HepG2 (cell line): ENCODE results near the gene FAM222B. TPM values are rescaled to one million over a fixed set of nuclear protein-coding genes. Genes with fewer than 3 reads are reported as not detected.

Experiments
- BORCS8-MEF2B ChIP-seq: sonication (generic); formaldehyde crosslinking; IDR thresholded peaks from 2 replicates; pipeline ENCODE4 v1.8.0; 2022; ENCODE audit warnings: mild to moderate bottlenecking, missing genetic modification reagents
- CBX2 ChIP-seq, 2 experiments: fragments of 200-600 bp in 1 of 2; sonication (generic); formaldehyde crosslinking in 1 of 2; IDR thresholded peaks; 2 replicates each; pipeline versions ENCODE4 v1.7.0 to v1.8.1; 2018 to 2022; ENCODE audit warnings: low read depth in 2 of 2, low read length in 1 of 2, mild to moderate bottlenecking in 1 of 2, missing genetic modification reagents in 1 of 2
- TP53 ChIP-seq: sonication (generic); formaldehyde crosslinking; conservative IDR thresholded peaks from 2 replicates; pipeline ENCODE4 v1.4.0; 2020; ENCODE audit warnings: missing genetic modification reagents
- ZFP90 ChIP-seq: sonication (generic); formaldehyde crosslinking; IDR thresholded peaks from 2 replicates; pipeline ENCODE4 v1.8.0; 2022; ENCODE audit warnings: missing genetic modification reagents, mild to moderate bottlenecking, inconsistent platforms, borderline replicate concordance
- ZNF558 ChIP-seq: sonication (generic); formaldehyde crosslinking; IDR thresholded peaks from 2 replicates; pipeline ENCODE4 v1.9.0; 2022; ENCODE audit warnings: mild to moderate bottlenecking, missing genetic modification reagents, borderline replicate concordance
- ZNF678 ChIP-seq: sonication (generic); formaldehyde crosslinking; IDR thresholded peaks from 2 replicates; pipeline ENCODE4 v1.4.0; 2020; ENCODE audit warnings: mild to moderate bottlenecking, missing genetic modification reagents
- polyA plus RNA-seq, 8 experiments: library from polyadenylated mRNA; depleted of rRNA in 3 of 8; stranded (reverse) in 7 of 8; unstranded in 1 of 8; fragments of >200 nt; fragmentation: Illumina TruSeq in 4 of 8; extraction: Trizol in 4 of 8; gene quantifications; 2 replicates each; pipeline versions ENCODE4 v1.2.1 to v1.2.3, GENCODE V29; 2011 to 2016; ENCODE audit warnings: low read depth in 4 of 8, missing spikeins in 1 of 8, mixed read lengths in 1 of 8; ENCODE audit not compliant: insufficient read depth in 1 of 8
- total RNA-seq, 5 experiments: library from RNA; depleted of rRNA; stranded (reverse); fragments of >200 nt; fragmentation: Illumina TruSeq; extraction: Trizol; gene quantifications; 2 replicates each; pipeline ENCODE4 v1.2.3, GENCODE V29; 2016; ENCODE audit warnings: low read depth in 1 of 5
- TF ChIP-seq, protein P1 (sequence below), 2 experiments: fragments of 450-650 bp in 1 of 2; sonication (generic) in 1 of 2; formaldehyde crosslinking in 1 of 2; IDR thresholded peaks; 2 replicates each; pipeline versions ENCODE4 v1.6.1 to v1.8.0; 2016 to 2022; ENCODE audit warnings: antibody characterized with exemption in 1 of 2, mild to moderate bottlenecking in 1 of 2, missing genetic modification reagents in 1 of 2
- TF ChIP-seq, protein P2 (sequence below): sonication (generic); formaldehyde crosslinking; IDR thresholded peaks from 2 replicates; pipeline ENCODE4 v1.8.1; 2023; ENCODE audit warnings: mild to moderate bottlenecking, missing genetic modification reagents
- TF ChIP-seq, protein P3 (sequence below): IDR thresholded peaks from 2 replicates; pipeline ENCODE4 v1.6.1; 2016; ENCODE audit warnings: low read depth, borderline replicate concordance
- TF ChIP-seq, protein P4 (sequence below): sonication (generic); formaldehyde crosslinking; IDR thresholded peaks from 2 replicates; pipeline ENCODE4 v1.4.0; 2020; ENCODE audit warnings: missing genetic modification reagents
- TF ChIP-seq, protein P5 (sequence below): sonication (generic); formaldehyde crosslinking; IDR thresholded peaks from 2 replicates; pipeline ENCODE4 v1.5.0; 2020; ENCODE audit warnings: missing genetic modification reagents, mild to moderate bottlenecking, borderline replicate concordance

The FAM222B gene
- total and polyA plus RNA-seq, 2 of the 13 experiments (the other 11 are each of a cell fraction or from before 2014, with no cell fraction given) = 3.5 to 7.3 TPM

DNA sequence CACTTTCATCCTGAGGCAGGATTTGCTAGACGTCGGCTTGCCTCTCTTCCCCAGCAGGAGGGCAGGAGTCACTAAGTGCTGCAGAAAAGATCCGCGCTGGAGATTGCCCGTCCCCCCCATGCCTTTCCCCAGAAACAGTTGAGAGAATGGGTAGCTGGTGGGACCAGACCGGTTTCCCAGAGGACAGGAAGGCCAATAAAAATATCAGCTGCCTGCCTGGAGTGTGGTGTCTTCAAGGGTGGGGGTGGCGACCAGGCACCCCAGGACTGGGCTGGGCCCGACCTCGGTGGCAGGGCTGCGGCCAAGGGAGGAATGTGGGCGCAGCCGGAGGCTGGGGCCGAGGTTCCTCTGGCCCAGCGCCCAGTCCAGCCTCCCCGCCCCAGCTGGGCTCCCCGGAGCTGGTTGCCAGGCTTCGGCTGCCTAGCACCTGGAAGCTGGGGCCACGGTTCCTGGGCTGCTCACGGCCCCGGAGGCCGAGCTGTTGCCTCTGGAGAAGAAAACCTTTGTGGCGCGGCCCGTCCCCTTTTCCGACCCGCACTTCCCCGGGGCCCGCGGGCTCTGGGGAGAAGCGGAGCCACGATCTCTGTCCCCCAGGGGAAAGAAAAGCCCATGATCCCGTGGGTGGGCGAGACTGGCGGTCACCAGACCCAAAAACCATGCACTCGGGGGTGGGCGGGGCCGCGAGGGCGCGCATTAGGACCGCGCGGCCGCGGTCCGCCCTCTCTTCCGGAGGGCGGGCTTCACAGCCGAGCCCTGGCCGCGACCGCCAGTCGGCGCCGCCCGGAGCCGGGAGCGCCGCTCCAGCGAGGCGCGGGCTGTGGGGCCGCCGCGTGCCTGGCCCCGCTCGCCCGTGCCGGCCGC lies 99.1 kb downstream of the FAM222B start, which contains the start of gene TRAF4 (continued):
- TF ChIP-seq, protein P1, sequence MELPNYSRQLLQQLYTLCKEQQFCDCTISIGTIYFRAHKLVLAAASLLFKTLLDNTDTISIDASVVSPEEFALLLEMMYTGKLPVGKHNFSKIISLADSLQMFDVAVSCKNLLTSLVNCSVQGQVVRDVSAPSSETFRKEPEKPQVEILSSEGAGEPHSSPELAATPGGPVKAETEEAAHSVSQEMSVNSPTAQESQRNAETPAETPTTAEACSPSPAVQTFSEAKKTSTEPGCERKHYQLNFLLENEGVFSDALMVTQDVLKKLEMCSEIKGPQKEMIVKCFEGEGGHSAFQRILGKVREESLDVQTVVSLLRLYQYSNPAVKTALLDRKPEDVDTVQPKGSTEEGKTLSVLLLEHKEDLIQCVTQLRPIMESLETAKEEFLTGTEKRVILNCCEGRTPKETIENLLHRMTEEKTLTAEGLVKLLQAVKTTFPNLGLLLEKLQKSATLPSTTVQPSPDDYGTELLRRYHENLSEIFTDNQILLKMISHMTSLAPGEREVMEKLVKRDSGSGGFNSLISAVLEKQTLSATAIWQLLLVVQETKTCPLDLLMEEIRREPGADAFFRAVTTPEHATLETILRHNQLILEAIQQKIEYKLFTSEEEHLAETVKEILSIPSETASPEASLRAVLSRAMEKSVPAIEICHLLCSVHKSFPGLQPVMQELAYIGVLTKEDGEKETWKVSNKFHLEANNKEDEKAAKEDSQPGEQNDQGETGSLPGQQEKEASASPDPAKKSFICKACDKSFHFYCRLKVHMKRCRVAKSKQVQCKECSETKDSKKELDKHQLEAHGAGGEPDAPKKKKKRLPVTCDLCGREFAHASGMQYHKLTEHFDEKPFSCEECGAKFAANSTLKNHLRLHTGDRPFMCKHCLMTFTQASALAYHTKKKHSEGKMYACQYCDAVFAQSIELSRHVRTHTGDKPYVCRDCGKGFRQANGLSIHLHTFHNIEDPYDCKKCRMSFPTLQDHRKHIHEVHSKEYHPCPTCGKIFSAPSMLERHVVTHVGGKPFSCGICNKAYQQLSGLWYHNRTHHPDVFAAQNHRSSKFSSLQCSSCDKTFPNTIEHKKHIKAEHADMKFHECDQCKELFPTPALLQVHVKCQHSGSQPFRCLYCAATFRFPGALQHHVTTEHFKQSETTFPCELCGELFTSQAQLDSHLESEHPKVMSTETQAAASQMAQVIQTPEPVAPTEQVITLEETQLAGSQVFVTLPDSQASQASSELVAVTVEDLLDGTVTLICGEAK (IDR thresholded peaks at IDR 0.05) = no peak
- TF ChIP-seq, protein P1 (CRISPR knock-in tag; IDR thresholded peaks at IDR 0.05) = 0 out of 2 replicates have a peak, but pooled peaks have one; percentile 35
- TF ChIP-seq, protein P2, sequence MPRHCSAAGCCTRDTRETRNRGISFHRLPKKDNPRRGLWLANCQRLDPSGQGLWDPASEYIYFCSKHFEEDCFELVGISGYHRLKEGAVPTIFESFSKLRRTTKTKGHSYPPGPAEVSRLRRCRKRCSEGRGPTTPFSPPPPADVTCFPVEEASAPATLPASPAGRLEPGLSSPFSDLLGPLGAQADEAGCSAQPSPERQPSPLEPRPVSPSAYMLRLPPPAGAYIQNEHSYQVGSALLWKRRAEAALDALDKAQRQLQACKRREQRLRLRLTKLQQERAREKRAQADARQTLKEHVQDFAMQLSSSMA (CRISPR knock-in tag) = 0 out of 2 replicates have a peak, but pooled peaks have one; percentile 33
- TF ChIP-seq, protein P3, sequence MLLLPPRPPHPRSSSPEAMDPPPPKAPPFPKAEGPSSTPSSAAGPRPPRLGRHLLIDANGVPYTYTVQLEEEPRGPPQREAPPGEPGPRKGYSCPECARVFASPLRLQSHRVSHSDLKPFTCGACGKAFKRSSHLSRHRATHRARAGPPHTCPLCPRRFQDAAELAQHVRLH (CRISPR knock-in tag) = no peak
- no peak for TF ChIP-seq ZFP90 (CRISPR knock-in tag)
- TF ChIP-seq TP53 (CRISPR knock-in tag) = no peak
- TF ChIP-seq, protein P4, sequence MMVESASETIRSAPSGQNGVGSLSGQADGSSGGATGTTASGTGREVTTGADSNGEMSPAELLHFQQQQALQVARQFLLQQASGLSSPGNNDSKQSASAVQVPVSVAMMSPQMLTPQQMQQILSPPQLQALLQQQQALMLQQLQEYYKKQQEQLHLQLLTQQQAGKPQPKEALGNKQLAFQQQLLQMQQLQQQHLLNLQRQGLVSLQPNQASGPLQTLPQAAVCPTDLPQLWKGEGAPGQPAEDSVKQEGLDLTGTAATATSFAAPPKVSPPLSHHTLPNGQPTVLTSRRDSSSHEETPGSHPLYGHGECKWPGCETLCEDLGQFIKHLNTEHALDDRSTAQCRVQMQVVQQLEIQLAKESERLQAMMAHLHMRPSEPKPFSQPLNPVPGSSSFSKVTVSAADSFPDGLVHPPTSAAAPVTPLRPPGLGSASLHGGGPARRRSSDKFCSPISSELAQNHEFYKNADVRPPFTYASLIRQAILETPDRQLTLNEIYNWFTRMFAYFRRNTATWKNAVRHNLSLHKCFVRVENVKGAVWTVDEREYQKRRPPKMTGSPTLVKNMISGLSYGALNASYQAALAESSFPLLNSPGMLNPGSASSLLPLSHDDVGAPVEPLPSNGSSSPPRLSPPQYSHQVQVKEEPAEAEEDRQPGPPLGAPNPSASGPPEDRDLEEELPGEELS (CRISPR knock-in tag) = no peak
- peak; percentile 77; the same call in 1 of the 2 replicates for TF ChIP-seq ZNF678 (CRISPR knock-in tag)
- TF ChIP-seq, protein P5, sequence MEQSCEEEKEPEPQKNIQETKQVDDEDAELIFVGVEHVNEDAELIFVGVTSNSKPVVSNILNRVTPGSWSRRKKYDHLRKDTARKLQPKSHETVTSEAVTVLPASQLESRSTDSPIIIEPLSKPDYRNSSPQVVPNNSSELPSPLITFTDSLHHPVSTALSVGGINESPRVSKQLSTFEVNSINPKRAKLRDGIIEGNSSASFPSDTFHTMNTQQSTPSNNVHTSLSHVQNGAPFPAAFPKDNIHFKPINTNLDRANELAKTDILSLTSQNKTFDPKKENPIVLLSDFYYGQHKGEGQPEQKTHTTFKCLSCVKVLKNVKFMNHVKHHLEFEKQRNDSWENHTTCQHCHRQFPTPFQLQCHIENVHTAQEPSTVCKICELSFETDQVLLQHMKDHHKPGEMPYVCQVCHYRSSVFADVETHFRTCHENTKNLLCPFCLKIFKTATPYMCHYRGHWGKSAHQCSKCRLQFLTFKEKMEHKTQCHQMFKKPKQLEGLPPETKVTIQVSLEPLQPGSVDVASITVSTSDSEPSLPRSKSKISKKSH (CRISPR knock-in tag) = peak; percentile 29; the same call in 1 of the 2 replicates
- no peak for TF ChIP-seq CBX2 (IDR thresholded peaks at IDR 0.05; ENCODE audit: low read depth, low read length)
- TF ChIP-seq CBX2 (CRISPR knock-in tag; IDR thresholded peaks at IDR 0.05; ENCODE audit: low read depth) = no peak
- TF ChIP-seq ZNF558 = peak; percentile 80
- peak; percentile 18 for TF ChIP-seq BORCS8-MEF2B (CRISPR knock-in tag)
